ENCODE data around the gene MGRN1. TPM values are rescaled to one million over a fixed set of nuclear protein-coding genes. Genes with fewer than 3 reads are reported as not detected.
A peak's percentile ranks its signal among the peaks of the same experiment; 100 is the strongest.

MGRN1 gene
- total and polyA plus RNA-seq, 3 donors from 2014 or later, result 34.7 to 91.1 (median 89.7) TPM

- no peak for DNase-seq
- H3K27me3 ChIP-seq, result no peaks in the 10 kb centered on the region
- intact Hi-C loops (cut with DNase I; ENCODE audit: low total_unique reads), result no loop called here
- no peak overlapping the region for H3K4me3 ChIP-seq
- peaks cover 33% of the 10 kb centered on the region for H3K4me1 ChIP-seq
- H3K36me3 ChIP-seq (ENCODE audit: low read depth, missing control alignments), result no peaks in the 10 kb centered on the region
- 82 to 89% methylated on average over 6 of the region's 6 CpGs for WGBS, 2 donors
- no peak for TF ChIP-seq POLR2A (IDR thresholded peaks at IDR 0.05)
- TF ChIP-seq CTCF (IDR thresholded peaks at IDR 0.05), result no peak
- no peak overlapping the region for H3K27ac ChIP-seq
- no peaks in the 10 kb centered on the region for H3K9me3 ChIP-seq
Observed at GRCh38 chr16:4678596-4678995, 54.0 kb downstream of the MGRN1 start.

- Histone ChIP-seq H3K27ac (peak overlapping the region; percentile 23 to 84), H3K9me3 (no peaks in the 10 kb centered on the region), H3K36me3 (ENCODE audit: low read depth, missing control alignments) (no peaks in the 10 kb centered on the region), H3K27me3 (no peaks in the 10 kb centered on the region), H3K4me3 (no peak overlapping the region), H3K4me1 (peaks cover 33% of the 10 kb centered on the region)
- intact Hi-C loops (cut with DNase I; ENCODE audit: low total_unique reads), result no loop called here
- DNase-seq, result no peak
- no peak for TF ChIP-seq POLR2A (IDR thresholded peaks at IDR 0.05)
- no peak for TF ChIP-seq CTCF (IDR thresholded peaks at IDR 0.05)
- 73 to 91% methylated on average over 6 to 18 of the region's 20 CpGs for WGBS, 2 donors
Observed at GRCh38 chr16:4679156-4679849, 54.7 kb downstream of the MGRN1 start.

GRCh38 chr16:4679850-4680636, 55.4 kb downstream of the MGRN1 start:
- peak overlapping the region; percentile 23 to 84 for H3K27ac ChIP-seq
- H3K27me3 ChIP-seq, result no peaks in the 10 kb centered on the region
- no peaks in the 10 kb centered on the region for H3K9me3 ChIP-seq
- H3K4me1 ChIP-seq, result peaks cover 33% of the 10 kb centered on the region
- no peaks in the 10 kb centered on the region for H3K36me3 ChIP-seq (ENCODE audit: low read depth, missing control alignments)
- DNase-seq, result peak; percentile 59
- 59 to 66% methylated on average over 44 to 47 of the region's 47 CpGs for WGBS, 2 donors
- TF ChIP-seq POLR2A (IDR thresholded peaks at IDR 0.05), result no peak
- TF ChIP-seq CTCF (IDR thresholded peaks at IDR 0.05), result no peak
- intact Hi-C loops (cut with DNase I; ENCODE audit: low total_unique reads), result no loop called here
- no peak overlapping the region for H3K4me3 ChIP-seq

GRCh38 chr16:4680673-4681470, 56.2 kb downstream of the MGRN1 start:
- no peak for DNase-seq
- no peak overlapping the region for H3K4me3 ChIP-seq
- TF ChIP-seq POLR2A (IDR thresholded peaks at IDR 0.05), result no peak
- no peak for TF ChIP-seq CTCF (IDR thresholded peaks at IDR 0.05)
- H3K9me3 ChIP-seq, result no peaks in the 10 kb centered on the region
- H3K27me3 ChIP-seq, result no peaks in the 10 kb centered on the region
- peak overlapping the region; percentile 23 to 84 for H3K27ac ChIP-seq
- peaks cover 33% of the 10 kb centered on the region for H3K4me1 ChIP-seq
- WGBS, 2 donors, result 79 to 88% methylated on average over 15 to 26 of the region's 26 CpGs
- H3K36me3 ChIP-seq (ENCODE audit: low read depth, missing control alignments), result no peaks in the 10 kb centered on the region
- intact Hi-C loops (cut with DNase I; ENCODE audit: low total_unique reads), result no loop called here

Data from testis (tissue), 3 donors.